GM21737 (cell line): ENCODE results near the gene DAP.
"Not testable (repeated sequence)": the region's sequence is repeated elsewhere in the genome, so short reads cannot be mapped to it uniquely, and the experiment has no call there.

ENCODE experiments used
- ATAC-seq: cut with Tn5 transposase; IDR thresholded peaks from one replicate; pipeline ENCODE4 v1.9.1; 2021; ENCODE audit warnings: mild to moderate bottlenecking, moderate library complexity; ENCODE audit not compliant: unreplicated experiment

The DAP gene

GRCh38 chr5:10658265-10658664 is 102.8 kb downstream of the DAP start:
- ATAC-seq: no peak

DNA sequence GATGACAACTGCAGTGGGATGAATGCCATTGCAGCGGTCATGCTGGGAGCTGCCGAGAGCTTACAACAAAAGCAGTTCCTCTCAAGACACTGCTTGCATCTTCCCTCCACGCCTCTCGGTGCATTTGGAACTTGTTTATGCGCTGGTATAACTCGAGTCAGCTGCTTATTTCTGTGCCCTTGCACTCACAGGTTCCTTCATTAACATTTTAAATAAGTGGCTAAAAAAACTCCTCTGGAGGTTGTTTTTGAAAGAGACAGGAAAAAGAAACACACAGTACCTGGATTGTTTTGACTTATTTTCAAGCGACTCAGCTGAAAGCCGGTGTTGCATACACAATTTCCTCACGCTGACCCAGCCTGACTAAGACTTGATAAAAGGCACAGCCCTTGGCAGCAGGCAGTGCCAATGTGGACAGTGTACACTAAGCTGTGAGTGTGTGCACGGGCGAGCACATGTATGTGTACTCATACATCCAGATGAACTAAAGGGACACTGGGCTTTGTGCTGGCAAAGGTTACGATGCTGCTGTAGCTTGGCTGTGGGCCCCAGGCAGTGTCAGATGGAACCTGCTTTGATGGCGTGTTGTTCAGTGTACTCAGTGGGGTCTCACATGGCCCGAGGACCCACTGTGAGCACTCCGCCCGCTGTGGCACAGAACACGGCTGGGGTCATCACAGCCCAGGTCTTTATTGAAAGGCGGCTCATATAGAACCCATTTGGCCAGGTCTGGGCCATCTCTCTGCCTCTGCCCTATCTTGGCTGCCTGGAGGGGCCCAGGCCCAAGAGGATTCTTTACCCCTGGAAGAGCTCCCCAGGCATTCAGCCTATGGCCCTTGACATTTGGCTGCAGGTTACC is 104.8 kb downstream of the DAP start:
- ATAC-seq: no peak

DNA sequence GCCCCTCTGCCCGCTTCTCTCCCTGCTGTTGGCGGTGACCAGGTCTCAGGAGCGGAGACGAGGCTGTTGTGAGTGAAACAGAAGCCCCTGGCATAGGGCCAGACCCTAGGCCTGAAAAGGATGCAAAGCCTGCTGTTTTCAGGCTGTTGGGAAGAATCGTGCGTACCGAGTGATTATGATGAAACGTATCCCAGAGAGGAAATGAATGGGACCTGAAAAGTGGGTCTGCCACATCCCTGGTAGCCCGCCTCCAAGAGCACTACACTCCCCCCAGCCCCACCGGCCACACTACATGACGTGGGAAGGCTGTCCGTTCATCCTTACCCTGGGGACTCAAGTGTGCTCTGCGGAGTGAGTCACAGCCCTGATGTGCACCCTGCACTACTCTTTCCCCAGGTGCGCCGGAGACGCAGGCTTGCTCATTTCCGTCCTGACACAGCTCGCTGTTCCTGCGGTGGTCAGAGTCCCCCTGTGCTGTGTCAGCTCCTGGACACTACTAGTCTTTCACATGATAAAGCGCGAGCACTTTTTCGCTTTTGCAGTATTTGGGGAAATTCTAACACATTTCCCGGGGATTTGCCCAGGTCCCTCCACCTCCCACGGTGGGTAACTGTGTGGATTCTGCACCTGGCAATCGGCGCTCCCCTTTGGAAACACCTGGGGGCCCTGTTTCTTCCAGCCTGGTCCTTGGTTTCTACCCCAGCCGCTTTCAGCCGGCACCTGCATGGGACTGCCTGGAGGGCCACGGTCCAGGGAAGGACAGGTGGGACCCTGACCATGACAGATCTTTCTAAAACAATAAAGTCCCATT is 105.7 kb downstream of the DAP start:
- ATAC-seq: no peak

- ATAC-seq: no peak
Measured at GRCh38 chr5:10654566-10654965, 106.5 kb downstream of the DAP start.

- ATAC-seq: no peak
Measured at GRCh38 chr5:10653751-10654400, 107.2 kb downstream of the DAP start.

GRCh38 chr5:10653043-10653442 is 108.0 kb downstream of the DAP start:
- ATAC-seq: no peak

GRCh38 chr5:10652606-10653005 is 108.4 kb downstream of the DAP start:
- ATAC-seq: no peak

DNA sequence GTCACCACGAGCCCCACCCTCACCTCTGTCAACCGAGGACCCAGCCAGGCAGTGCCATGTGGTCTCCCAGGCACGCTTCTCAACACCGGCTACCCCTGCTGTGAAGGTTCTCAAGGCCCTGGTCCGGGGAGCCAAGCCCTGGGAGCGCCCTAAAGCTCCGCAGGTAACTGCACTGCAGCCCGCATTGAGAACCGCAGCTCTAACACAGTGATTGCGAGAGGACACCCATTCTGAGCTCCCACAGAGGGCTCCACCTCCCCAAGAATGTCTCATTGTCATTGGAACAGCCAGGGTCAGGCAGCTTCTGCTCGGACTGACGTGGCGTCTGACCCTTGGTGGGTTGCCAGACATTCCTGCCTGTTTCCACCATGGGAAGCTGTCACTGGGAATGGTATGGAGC is 108.9 kb downstream of the DAP start:
- no peak for ATAC-seq

DNA sequence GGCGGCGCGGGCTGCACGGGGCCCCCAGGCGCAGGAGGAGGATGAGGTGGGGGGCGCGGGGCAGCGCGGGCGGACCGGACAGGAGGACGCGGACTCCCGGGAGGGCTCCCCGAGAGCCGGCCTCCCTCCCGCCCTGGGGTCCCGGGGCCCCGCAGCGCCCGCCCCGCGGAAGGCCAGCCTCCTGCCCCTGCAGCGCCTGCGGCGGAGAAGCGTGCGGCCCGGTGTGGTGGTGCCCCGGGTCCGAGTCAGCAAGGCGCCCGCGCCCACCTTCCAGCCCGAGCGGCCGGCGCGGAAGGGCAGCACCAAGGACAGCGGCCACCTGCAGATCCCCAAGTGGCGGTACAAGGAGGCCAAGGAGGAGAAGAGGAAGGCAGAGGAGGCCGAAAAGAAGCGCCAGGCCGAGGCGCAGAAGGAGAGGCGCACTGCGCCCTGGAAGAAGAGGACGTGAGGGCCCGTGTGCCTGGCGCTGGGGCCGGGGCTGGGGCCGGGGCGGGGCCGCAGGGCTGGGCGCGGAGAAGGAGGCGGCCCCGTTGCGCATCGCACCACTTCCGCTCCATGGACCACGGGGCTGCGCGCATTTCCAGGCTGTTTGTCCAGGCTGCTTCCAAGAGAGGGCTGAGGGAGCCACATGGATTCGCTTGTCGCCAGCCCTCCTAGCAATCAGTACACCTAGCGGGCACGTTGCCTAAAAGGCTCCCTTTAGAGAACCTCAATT is 111.2 kb downstream of the DAP start:
- no peak for ATAC-seq

DNA sequence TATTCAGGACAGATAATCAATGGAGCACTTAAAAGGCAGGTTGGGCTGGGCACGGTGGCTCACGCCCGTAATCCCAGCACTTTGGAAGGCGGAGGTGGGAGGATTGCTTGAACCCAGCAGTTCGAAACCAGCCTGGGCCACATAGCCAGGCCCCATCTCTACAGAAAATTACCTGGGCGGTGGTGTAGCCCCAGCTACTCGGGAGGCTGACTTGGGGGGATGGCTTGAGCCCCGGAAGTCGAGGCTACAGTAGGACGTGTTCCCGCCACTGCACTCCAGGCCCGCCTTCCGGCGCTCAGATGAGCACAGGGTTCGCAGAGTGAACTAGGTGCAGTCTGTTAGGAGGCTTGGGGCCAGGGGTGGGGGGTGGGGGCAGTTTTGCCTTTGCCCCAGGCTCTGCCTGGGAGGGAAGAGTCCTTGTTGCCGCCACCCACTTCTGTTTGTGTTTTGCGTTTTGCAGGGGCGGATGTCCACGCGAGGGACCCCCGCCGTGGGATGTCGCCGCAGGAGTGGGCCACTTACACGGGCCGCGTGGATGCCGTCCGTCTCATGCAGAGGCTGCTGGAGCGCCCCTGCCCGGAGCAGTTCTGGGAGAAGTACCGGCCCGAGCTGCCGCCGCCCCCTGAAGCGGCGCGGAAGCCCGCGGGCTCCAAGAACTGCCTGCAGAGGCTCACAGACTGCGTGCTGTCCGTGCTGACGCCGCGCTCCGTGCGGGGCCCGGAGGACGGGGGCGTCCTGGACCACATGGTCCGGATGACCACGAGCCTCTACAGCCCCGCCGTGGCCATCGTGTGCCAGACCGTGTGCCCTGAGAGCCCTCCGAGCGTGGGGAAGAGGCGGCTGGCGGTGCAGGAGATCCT is 112.0 kb downstream of the DAP start:
- no peak for ATAC-seq

- ATAC-seq: no peak
Measured at GRCh38 chr5:10647640-10648039, 113.4 kb downstream of the DAP start.

GRCh38 chr5:10645671-10646070 is 115.4 kb downstream of the DAP start:
- no peak for ATAC-seq

DNA sequence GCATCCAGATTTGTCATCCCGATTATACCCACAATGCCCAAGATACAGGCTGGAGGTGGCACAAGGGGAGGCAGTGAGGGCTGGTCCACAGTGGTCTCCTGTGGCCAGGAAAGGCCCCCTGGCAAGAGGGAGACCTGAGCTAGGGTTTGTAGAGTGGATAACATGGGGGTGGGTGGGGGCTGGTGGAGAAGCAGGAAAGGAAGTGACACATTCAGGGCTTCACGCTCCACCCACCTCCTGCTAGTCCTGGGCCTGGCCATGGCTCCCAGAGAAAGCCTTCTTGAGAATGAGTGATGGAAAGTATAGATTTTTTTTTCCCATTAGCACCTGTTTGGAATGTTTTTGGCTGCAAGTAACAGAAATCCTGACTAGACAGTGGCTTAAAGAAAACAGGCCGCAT is 115.9 kb downstream of the DAP start:
- no peak for ATAC-seq

DNA sequence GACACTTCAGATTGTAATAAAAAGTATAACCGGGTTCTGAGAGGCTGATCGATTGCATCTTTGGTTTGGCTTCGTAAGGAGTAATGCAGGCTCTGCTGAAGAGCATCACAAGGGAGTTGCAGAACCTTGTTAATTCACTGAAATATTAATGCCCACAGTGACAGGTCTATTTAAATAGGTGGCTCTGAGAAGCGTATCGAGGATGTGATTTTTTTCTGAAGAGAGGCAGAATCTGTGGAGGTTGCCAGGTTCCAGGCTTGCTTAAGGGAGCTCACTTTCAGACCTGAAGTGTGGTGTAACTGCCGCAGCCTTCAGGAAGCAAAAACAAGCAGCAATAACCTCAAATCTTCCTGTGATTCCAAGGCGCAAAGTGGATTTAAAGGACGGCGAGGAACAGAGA is 116.8 kb downstream of the DAP start:
- ATAC-seq: no peak

GRCh38 chr5:10642367-10642766 is 118.7 kb downstream of the DAP start:
- ATAC-seq: no peak

DNA sequence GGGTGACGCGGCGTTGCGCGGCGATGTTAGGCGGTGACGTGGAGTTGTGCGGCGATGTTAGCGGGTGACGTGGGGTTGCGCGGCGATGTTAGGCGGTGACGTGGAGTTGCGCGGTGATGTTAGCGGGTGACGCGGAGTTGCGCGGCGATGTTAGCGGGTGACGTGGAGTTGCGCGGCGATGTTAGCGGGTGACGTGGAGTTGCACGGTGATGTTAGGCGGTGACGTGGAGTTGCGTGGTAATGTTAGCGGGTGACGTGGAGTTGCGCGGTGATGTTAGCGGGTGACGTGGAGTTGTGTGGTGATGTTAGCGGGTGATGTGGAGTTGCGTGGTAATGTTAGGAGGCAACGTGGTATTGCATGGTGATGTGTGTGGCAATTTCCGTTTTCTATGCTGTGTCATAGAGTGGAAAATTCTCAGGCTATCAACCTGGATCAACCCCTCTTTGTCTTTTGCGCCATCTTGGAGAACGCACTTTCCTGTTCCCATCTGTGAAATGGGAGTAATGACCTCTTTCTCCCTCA is 121.1 kb downstream of the DAP start:
- ATAC-seq: no peak

GRCh38 chr5:10638723-10639122 is 122.3 kb downstream of the DAP start:
- ATAC-seq: not testable (repeated sequence)

DNA sequence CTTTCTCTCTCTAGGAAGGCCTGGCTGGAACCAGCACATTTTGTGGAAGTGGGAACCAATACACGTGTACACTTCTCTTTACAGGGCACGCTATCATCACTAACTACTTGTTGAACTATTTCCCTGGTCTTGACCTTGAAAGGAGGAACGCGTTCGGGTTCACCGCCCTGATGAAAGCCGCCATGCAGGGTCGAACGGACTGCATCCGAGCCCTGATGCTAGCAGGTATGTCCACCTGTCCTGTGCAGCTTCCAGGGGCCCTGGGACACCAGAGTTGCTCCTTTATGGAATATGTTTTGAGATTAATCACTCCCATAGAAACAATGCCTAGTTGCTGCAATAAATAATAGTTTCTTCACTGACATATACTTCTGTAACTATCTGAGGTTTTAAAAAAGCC is 123.1 kb downstream of the DAP start:
- ATAC-seq: no peak

- ATAC-seq: no peak
Measured at GRCh38 chr5:10636363-10637142, 124.5 kb downstream of the DAP start.
